Right atrium auricular region (tissue), 2 donors: ENCODE data around the gene PRSS48. TPM values are rescaled to one million over a fixed set of nuclear protein-coding genes. Genes with fewer than 3 reads are reported as not detected.

Source experiments
- DNase-seq: peaks from one replicate; pipeline ENCODE4 v3.0.0-alpha.2; 2019; ENCODE audit warnings: low spot score
- H3K27ac ChIP-seq, 2 donors: fragments of 200-600 bp; sonication (generic); 1 replicate in 1 of 2; 2 replicates in 1 of 2; pipeline ENCODE4 v1.5.1; 2016 to 2019
- H3K27me3 ChIP-seq, 2 donors: fragments of 200-600 bp; sonication (generic); one replicate each; pipeline versions ENCODE4 v1.5.1 to v1.6.0; 2017 to 2019
- H3K36me3 ChIP-seq: fragments of 200-600 bp; sonication (generic); one replicate; pipeline ENCODE4 v1.5.1; 2016
- H3K4me1 ChIP-seq, 2 donors: fragments of 200-600 bp; sonication (generic); one replicate each; pipeline versions ENCODE4 v1.5.1 to v1.6.0; 2017 to 2019
- H3K4me3 ChIP-seq, 2 donors: fragments of 200-600 bp; sonication (generic); 1 replicate in 1 of 2; 2 replicates in 1 of 2; pipeline ENCODE4 v1.5.1; 2017 to 2019; ENCODE audit warnings: mild to moderate bottlenecking in 1 of 2, moderate library complexity in 1 of 2
- H3K9me3 ChIP-seq, 2 donors: fragments of 200-600 bp; sonication (generic); one replicate each; pipeline ENCODE4 v1.5.1; 2019
- CTCF ChIP-seq, 2 donors: fragments of 200-600 bp; sonication (generic); IDR thresholded peaks; one replicate each; pipeline ENCODE4 v1.5.1; 2019; ENCODE audit warnings: antibody characterized with exemption in 2 of 2
- total RNA-seq, 2 donors: library from RNA; depleted of rRNA; stranded (reverse); fragments of >200 nt; gene quantifications; one replicate each; pipeline ENCODE4 v1.1.0, GENCODE V29; 2016

Gene PRSS48
- total RNA-seq, 2 donors from 2014 or later = not detected

- H3K4me1 ChIP-seq = peaks cover 0 to 32% of the 10 kb centered on the region in 2 donors
- peak overlapping the region; percentile 87 to 96 for H3K27ac ChIP-seq
- no peak for DNase-seq
- no peaks in the 10 kb centered on the region for H3K27me3 ChIP-seq
- TF ChIP-seq CTCF (IDR thresholded peaks at IDR 0.05) = no peak
- no peaks in the 10 kb centered on the region for H3K9me3 ChIP-seq
- H3K4me3 ChIP-seq = peak overlapping the region; percentile 73 to 77
- no peaks in the 10 kb centered on the region for H3K36me3 ChIP-seq
Measured at GRCh38 chr4:151325949-151326246, 48.9 kb downstream of the PRSS48 start.

GRCh38 chr4:151329217-151330007, 52.5 kb downstream of the PRSS48 start:
- DNase-seq = no peak
- no peak for TF ChIP-seq CTCF (IDR thresholded peaks at IDR 0.05)
- Histone ChIP-seq H3K4me3 (no peak overlapping the region), H3K9me3 (no peaks in the 10 kb centered on the region), H3K4me1 (no peaks in the 10 kb centered on the region), H3K27ac (no peak overlapping the region), H3K27me3 (no peaks in the 10 kb centered on the region), H3K36me3 (no peaks in the 10 kb centered on the region)

GRCh38 chr4:151331276-151332042, 54.5 kb downstream of the PRSS48 start:
- H3K9me3 ChIP-seq = no peaks in the 10 kb centered on the region
- no peak overlapping the region for H3K4me3 ChIP-seq
- no peaks in the 10 kb centered on the region for H3K36me3 ChIP-seq
- no peak for TF ChIP-seq CTCF (IDR thresholded peaks at IDR 0.05)
- DNase-seq = no peak
- no peaks in the 10 kb centered on the region for H3K4me1 ChIP-seq
- H3K27ac ChIP-seq = no peak overlapping the region
- H3K27me3 ChIP-seq = no peaks in the 10 kb centered on the region

- Histone ChIP-seq H3K27ac (no peak overlapping the region), H3K27me3 (no peaks in the 10 kb centered on the region), H3K36me3 (no peaks in the 10 kb centered on the region), H3K4me1 (no peaks in the 10 kb centered on the region), H3K4me3 (no peak overlapping the region), H3K9me3 (no peaks in the 10 kb centered on the region)
- DNase-seq = no peak
- no peak for TF ChIP-seq CTCF (IDR thresholded peaks at IDR 0.05)
Measured at GRCh38 chr4:151339467-151339866, 62.5 kb downstream of the PRSS48 start.

GRCh38 chr4:151340751-151341385, 63.9 kb downstream of the PRSS48 start:
- DNase-seq = no peak
- no peaks in the 10 kb centered on the region for H3K4me1 ChIP-seq
- H3K27ac ChIP-seq = no peak overlapping the region
- no peak for TF ChIP-seq CTCF (IDR thresholded peaks at IDR 0.05)
- no peaks in the 10 kb centered on the region for H3K27me3 ChIP-seq
- no peaks in the 10 kb centered on the region for H3K9me3 ChIP-seq
- no peaks in the 10 kb centered on the region for H3K36me3 ChIP-seq
- H3K4me3 ChIP-seq = no peak overlapping the region

Other genes with a start within 250 kb of the PRSS48 start
- 1,000 to 10,000 TPM; 1,734 to 2,285 TPM for gene RPS3A, start 177.5 kb upstream of the PRSS48 start, total RNA-seq
- gene SH3D19, start 48.4 kb downstream of the PRSS48 start, total RNA-seq = 100 to 1,000 TPM; 107 to 118 TPM
- 10 to 100 TPM; 11.6 to 11.8 TPM for gene FHIP1A, start 132.0 kb downstream of the PRSS48 start, total RNA-seq